SK-N-SH treated with all-trans-retinoic acid at 6 μM for 48 hours (cell line): ENCODE measurements around the gene TLR4.

Experiments
- CREB5 ChIP-seq: fragments of 250-450 bp; sonication (Bioruptor Pico); IDR thresholded peaks from 2 replicates; pipeline ENCODE4 v1.5.1; 2020; ENCODE audit warnings: low read depth, mild to moderate bottlenecking, moderate library complexity
- CSRNP3 ChIP-seq: fragments of 250-450 bp; sonication (Bioruptor Pico); IDR thresholded peaks from 2 replicates; pipeline ENCODE4 v1.5.1; 2021; ENCODE audit warnings: mild to moderate bottlenecking, moderate library complexity
- GLIS3 ChIP-seq: fragments of 250-450 bp; sonication (Bioruptor Pico); IDR thresholded peaks from 2 replicates; pipeline ENCODE4 v1.5.0; 2020; ENCODE audit warnings: mild to moderate bottlenecking, moderate library complexity
- PATZ1 ChIP-seq: fragments of 250-450 bp; sonication (Bioruptor Pico); IDR thresholded peaks from 2 replicates; pipeline ENCODE4 v1.8.0; 2020; ENCODE audit warnings: mild to moderate bottlenecking, moderate library complexity, borderline replicate concordance
- PPARA ChIP-seq: fragments of 250-450 bp; sonication (Bioruptor Pico); IDR thresholded peaks from 2 replicates; pipeline ENCODE4 v1.5.0; 2020; ENCODE audit warnings: mild to moderate bottlenecking, borderline replicate concordance
- RARB ChIP-seq: fragments of 250-450 bp; sonication (Bioruptor Pico); IDR thresholded peaks from 2 replicates; pipeline ENCODE4 v1.8.0; 2021; ENCODE audit warnings: mild to moderate bottlenecking, moderate library complexity
- ZFP3 ChIP-seq: fragments of 250-450 bp; sonication (Bioruptor Pico); IDR thresholded peaks from 2 replicates; pipeline ENCODE4 v1.5.0; 2020; ENCODE audit warnings: mild to moderate bottlenecking, moderate library complexity
- ZFP30 ChIP-seq: fragments of 450-650 bp; formaldehyde crosslinking; IDR thresholded peaks from 2 replicates; pipeline ENCODE4 v1.5.0; 2022; ENCODE audit warnings: mild to moderate bottlenecking, moderate library complexity
- ZNF565 ChIP-seq: fragments of 450-650 bp; formaldehyde crosslinking; conservative IDR thresholded peaks from 2 replicates; pipeline ENCODE4 v1.5.0; 2020; ENCODE audit warnings: low read depth, mild to moderate bottlenecking, moderate library complexity
- ZNF8 ChIP-seq: fragments of 450-650 bp; formaldehyde crosslinking; IDR thresholded peaks from 2 replicates; pipeline ENCODE4 v1.5.0; 2020; ENCODE audit warnings: mild to moderate bottlenecking, moderate library complexity

GRCh38 chr9:117709936-117710335 is 5.7 kb downstream of the TLR4 start:
- TF ChIP-seq ZFP30 (CRISPR knock-in tag) (no peak), PATZ1 (CRISPR knock-in tag) (no peak), PPARA (CRISPR knock-in tag) (no peak), GLIS3 (no peak), CREB5 (CRISPR knock-in tag) (no peak), ZFP3 (CRISPR knock-in tag) (no peak), ZNF565 (CRISPR knock-in tag) (no peak), ZNF8 (no peak), RARB (CRISPR knock-in tag) (no peak), CSRNP3 (CRISPR knock-in tag) (no peak)
